ENCODE measurements around the gene SOX1.

SOX1 gene

GRCh38 chr13:112079696-112080095 lies 12.7 kb downstream of the SOX1 start:
- no peak for TF ChIP-seq CTCF (IDR thresholded peaks at IDR 0.05; ENCODE audit: low read depth, low read length)
- H3K4me3 ChIP-seq (ENCODE audit: low read depth, low read length), result no peak overlapping the region

GRCh38 chr13:112083971-112084370 lies 17.0 kb downstream of the SOX1 start:
- TF ChIP-seq CTCF (IDR thresholded peaks at IDR 0.05; ENCODE audit: low read depth, low read length), result no peak
- no peak overlapping the region for H3K4me3 ChIP-seq (ENCODE audit: low read depth, low read length)

DNA sequence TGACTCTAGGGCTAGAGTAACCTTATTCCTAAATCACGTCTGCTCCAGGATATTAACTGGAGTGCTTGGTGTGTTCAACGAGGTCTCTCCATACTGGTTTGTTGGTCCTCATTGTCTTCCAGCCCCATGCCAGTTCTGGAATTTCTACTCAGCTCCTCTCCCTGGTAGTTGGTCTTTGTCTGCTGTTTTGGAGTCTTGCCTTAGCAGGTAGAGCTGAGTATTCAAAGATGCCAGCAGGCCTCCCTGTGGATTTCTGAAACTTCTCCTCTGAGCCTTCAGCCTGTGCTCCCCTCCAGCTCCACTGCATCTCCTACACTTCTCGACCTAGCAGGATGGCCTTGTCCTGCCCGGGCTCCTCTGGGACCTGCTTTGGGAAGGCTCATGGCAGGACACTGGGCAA lies 25.5 kb downstream of the SOX1 start:
- H3K4me3 ChIP-seq (ENCODE audit: low read depth, low read length), result no peak overlapping the region
- no peak for TF ChIP-seq CTCF (IDR thresholded peaks at IDR 0.05; ENCODE audit: low read depth, low read length)

GRCh38 chr13:112095354-112095753 lies 28.4 kb downstream of the SOX1 start:
- no peak for TF ChIP-seq CTCF (IDR thresholded peaks at IDR 0.05; ENCODE audit: low read depth, low read length)

DNA sequence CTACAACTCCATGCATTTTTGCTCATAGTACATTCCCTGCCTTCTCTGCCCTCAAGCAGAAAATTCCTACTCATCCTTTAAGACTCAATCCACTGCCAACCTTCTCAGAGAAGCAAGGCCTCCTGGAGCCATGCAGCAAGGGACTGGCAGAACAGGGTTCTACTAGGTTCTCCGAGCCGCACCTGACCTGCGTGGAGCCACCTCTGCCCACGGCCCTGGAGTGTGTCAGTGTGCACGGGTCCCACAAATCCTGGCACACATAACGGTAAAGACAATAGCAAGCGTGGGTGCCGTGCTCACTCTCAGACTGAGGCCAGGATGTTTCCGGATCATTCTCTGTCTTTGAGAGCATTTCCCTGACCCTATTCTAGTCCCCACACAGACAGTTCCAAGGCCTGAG lies 30.0 kb downstream of the SOX1 start:
- no peak for TF ChIP-seq CTCF (IDR thresholded peaks at IDR 0.05; ENCODE audit: low read depth, low read length)
- no peak overlapping the region for H3K4me3 ChIP-seq (ENCODE audit: low read depth, low read length)

More at GRCh38 chr13:112095354-112095753, 28.4 kb downstream of the SOX1 start:
- H3K4me3 ChIP-seq (ENCODE audit: low read depth, low read length), result no peak overlapping the region

DNA sequence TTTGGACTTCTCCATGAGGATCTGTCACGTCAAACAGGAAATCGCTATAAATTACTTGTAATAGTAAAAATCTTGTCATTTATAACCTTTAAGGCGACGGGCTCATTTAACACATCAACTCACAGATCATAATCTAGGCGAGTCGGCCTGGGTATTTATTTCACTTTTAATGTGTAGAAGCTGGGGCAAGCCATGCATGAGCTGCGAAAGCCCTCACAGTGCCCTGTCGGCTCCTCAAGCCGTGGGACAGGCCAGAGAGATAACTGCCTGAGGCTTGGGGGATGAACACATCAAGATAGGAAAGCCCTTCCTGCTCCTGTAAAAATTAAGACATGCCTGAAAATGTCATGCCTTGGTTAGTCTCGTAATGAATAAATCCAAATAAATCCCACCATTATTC lies 30.8 kb downstream of the SOX1 start:
- TF ChIP-seq CTCF (IDR thresholded peaks at IDR 0.05; ENCODE audit: low read depth, low read length), result no peak
- no peak overlapping the region for H3K4me3 ChIP-seq (ENCODE audit: low read depth, low read length)

DNA sequence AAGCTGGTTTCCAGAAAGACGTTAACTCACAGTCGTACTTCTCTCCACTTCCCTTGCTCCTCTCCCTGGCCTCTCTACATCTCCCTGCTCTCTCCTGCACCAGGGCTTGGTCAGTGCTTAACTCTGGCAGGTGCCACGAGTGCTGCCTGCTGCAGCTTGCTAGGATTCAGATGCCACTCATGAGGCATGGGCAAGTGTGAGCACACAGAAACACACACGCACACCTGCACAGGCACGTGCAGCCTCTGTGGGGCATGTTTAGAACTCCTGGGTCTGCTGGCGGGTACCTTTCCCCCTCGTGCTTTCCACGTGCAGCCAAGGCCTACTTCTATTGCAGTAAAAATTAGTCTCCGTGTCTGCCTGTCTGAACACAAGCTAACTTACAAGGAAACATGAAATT lies 31.8 kb downstream of the SOX1 start:
- H3K4me3 ChIP-seq (ENCODE audit: low read depth, low read length), result no peak overlapping the region
- no peak for TF ChIP-seq CTCF (IDR thresholded peaks at IDR 0.05; ENCODE audit: low read depth, low read length)
